ENCODE results near the gene FAM181A.

Gene FAM181A

DNA sequence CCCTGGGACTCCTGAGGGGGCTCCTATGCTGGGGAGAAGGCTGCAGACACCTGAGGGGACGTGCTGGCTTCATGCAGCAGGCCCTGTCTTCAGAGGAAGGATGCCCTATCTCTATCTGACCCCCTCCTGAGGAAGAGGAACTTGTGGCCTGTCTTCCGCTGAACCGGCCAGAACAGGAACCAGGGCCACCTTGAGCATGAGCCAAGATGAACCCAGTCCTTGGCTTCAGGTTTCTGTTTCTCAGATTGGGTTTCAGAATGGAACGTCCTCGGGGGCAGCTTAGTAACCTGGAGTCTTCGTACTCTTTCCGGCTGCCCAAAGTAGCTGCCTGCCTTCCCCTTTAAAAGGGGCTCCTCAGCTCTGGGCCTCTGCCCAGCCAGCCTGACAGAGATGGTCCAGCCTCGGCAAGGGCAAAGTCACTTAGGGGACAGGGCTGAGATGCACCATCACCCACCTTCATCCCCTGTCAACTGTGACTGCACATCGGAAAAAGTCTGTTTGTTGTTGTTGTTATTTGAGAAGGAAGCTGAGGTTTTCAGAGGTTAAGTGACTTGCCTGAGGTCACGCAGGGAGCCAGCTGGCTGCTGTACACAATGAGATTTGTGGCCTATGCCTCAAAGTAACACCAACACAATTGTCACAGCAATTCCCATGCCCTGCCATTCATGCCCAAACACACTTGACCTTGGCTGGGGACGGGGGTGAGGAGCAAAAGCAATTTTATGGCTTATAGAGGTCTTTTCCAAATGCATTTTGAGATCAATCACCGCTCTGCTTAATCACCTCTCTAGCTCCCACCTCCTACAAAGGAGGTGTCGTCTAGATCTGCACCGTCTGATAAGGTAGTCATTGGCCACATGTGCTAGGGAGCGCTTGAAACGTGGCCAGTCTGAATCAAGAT lies 35.8 kb downstream of the FAM181A start:
- DNase-seq (ENCODE audit: low spot score) = peak; percentile 79

DNA sequence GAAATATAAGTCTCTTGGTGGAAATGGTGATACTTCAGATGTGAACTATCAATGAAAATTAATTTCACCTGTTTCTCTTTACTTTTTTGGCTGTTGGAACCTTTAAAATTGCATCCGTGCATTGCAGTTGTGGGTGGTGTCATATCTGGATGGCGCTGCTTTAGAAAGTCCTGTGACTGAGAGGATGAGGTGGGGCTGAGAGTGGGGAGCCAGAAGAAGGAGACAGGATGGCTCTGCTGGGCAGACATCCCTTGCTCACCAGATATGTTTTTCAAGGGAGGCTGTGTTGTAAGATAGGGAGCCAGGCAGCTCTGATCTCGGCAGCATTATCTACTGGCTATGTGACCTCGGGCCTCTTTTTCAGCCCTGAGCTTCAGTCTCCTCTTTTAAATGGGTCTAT lies 36.5 kb downstream of the FAM181A start:
- no peak for DNase-seq (ENCODE audit: low spot score)

DNA sequence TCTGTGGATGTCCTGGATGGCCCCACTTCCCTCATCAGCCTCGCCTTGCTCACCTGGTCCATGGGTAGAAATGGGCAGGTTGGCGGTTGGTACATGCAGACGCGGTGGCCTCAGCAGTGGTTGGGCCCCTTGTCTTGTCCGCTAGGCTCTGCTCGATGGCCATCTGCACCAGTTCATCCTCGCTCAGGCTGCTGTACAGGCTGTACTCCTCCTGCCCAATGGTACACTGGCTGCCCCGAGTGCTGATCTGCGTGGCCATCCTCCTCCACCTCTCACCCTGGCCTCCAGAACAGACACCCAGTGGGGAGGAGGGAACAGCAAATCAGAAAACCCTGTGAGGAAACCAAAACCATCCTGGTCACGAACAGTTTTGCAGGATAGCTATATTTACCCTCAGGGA lies 37.1 kb downstream of the FAM181A start:
- DNase-seq (ENCODE audit: low spot score) = no peak

DNA sequence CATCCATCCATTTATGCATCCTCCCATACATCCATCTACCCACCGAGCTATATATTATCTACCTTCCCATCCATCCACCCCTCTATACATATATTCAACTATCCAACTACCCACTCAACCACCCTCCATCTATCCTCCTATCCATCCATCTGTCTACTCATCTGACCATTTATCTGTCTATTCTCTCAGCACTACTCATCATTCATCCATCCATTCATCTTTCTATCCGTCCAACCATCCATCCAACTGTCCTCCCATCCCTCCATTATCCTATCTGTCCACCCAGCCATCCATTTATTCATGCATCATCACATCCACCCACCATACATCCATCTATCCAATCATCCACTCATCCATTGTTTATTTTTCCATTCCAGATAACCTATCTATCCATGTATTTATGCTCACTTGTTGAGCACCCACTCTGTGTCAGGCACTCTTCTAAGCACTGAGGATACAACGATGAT lies 37.7 kb downstream of the FAM181A start:
- DNase-seq (ENCODE audit: low spot score) = no peak

DNA sequence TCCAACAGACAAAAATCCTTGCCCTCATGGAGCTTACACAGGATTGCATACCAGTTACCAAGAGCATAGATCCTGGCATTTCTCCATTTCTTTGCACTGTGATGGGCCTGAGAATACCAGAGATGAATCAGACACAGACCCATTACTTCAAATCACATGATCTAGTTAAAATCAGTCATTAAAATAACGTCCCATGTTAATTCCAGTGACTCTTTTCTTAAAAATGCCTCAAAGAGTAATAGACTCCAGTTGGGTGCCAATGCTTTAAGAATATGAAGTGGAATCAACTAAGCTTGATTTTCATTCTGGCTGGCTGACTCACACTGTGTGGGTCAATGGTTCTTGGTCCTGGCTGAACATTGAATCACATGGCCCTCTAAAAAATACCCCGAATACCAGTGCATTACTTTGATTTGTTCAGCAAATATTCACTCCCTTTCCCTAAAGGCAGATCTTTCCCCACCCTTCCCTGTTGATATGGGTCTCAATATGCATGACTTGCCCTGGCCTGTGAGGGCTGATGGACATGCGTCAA lies 38.2 kb downstream of the FAM181A start:
- DNase-seq (ENCODE audit: low spot score) = no peak

DNA sequence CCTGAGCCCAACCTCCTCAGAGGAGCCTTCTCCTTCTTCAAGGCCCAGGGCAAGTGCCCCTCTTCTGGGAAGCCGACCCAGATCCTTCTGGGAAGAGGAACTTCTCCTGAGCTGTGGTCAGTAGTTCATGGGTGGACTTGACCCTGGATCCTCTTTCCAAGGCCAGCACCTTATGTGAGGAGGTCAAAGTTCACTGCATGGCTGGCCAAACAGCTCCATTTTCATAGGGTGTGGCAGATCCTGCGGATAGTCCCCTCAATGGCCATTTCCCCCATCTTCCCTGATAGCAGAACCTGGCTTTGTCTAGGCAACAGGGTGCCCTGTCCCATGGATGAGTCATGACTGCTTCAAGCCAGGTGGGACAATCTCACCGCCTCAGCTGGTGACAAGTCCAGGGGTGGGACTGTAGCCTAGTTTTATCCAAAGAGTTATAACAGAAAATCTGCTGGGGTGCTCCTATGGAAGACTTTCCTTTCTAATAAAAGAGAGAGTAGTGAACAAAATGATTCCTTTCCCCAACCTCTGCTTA lies 38.9 kb downstream of the FAM181A start:
- DNase-seq (ENCODE audit: low spot score) = no peak

DNA sequence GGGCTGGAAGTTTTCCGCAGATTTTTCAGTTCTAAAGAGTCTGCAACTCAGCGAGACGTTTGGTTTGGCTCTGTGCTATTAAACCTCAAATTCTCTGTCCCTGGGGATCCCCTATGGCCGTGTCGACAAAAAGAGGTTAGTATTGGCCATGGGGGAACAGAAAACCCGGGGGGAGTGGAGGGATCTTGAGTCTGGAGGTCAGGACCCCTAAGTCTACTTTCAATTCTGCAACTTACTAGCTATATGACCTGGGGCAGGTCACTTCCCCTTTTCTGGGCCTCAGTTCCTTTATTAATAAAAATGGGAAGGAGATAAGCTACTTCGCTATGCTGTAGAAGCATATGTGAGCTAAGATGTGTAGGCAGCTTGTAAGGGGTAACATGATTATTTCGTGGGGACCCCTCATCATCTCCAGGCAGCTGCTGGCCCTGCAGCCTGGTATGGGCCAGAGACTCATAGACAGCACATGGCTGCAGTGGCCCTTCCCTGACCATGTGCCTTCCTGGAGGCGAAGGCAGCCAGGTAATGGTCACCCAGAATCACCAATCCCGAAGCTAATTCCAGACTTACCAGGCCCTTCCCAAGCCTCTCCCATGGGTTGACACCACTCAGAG lies 40.6 kb downstream of the FAM181A start:
- peak; percentile 81 for DNase-seq (ENCODE audit: low spot score)

DNA sequence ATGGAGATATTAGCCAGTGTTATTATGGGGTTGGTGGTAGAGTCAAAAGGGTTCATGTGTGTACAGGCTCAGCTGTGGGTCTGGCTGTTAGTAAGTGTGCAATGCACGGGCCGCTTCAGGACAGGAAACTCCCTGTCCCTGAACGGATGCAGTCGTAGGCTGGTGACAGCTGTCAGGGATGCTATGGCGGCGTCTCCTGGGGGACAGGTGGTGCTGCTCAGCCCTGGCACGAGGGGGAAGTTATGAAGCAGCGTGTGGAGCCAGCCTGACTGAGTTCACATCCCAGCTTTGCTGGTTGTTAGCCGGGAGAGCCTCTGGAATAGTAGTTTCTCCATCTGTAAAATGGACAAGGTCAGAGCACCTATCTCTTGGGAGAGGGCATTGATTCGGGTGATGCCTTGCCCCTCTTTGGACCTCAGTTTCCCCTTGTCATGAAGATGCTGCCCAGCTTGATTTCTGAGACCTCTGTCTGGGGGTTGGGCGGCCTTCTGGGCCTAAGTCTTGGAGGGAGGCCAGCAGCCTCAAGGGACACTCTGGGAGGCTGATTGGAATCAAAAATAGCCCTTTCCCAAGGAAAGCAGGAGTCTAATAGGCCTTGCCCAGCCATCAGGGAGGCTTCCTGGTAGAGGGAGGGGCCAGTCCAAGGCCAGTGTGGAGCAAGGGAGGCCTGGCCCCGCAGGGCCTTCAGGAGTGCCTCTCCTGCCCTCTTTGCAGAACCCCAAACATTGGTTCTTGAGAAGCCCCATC lies 42.1 kb downstream of the FAM181A start:
- peak; percentile 68 for DNase-seq (ENCODE audit: low spot score)

DNA sequence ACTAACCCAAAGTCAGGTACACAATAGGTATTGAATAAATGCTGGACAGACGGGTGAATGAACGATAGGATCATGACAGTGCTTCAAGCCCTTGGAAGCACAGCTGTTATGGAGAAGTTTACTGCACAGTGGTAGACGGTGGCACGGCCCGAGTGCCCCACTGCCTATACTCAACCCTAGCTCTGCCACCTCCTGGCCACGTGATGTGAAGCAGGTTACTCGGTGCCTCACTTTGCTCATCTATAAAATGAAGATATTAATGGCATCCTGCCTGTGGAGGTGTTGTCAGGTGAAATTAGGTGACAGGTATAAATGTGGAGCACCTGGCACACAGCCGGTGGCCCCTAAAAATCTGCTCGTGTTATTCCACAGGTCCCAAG lies 43.4 kb downstream of the FAM181A start:
- DNase-seq (ENCODE audit: low spot score) = peak; percentile 68

DNA sequence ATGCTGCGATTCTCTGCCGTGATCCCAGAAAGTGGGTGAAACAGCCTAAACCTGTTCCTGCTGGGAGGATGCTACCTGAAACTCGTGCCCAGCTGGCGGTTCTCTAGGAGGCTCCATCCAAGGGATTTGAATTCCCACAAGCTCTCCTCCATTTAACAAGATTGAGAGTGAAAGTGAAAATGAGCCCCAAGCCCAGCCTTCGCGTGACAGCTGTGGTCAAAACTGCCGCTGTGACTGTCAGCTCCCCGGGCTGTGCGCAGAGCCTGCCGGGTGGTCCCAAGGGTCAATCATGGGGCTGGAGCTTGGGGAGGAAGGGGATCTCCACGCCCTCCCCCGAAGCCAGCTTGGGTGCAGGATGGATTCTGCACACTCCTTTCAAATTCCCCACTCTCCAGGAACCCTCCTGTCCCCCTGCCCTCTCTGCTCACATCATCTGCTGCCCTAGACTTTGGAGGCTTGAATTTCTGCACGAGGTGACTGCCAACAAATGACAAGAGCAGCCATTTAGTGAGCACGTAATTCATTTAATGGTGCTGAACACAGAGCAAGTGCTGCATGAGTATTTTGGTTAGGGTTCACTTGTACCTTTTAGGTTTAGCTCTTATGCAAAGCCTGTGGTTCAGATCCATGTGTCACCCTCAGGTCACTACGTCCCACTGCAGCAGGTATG lies 44.0 kb downstream of the FAM181A start:
- peak; percentile 80 for DNase-seq (ENCODE audit: low spot score)

DNA sequence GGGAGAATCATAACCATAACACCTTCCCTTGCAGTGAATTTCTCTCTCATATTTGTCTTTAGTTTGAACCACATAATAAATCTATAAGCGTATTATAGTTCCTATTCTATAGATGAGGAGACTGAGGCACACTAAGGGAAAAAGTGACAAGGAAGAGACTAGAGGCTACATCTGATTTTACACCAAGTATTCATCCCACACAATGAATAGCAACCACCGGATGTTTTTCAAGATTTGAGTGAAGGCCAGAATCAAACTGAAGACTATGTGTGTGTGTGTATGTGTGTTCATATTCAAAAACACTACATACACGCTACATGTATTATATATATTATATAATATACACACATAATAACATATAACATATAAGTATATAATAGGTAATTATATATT lies 44.5 kb downstream of the FAM181A start:
- no peak for DNase-seq (ENCODE audit: low spot score)

DNA sequence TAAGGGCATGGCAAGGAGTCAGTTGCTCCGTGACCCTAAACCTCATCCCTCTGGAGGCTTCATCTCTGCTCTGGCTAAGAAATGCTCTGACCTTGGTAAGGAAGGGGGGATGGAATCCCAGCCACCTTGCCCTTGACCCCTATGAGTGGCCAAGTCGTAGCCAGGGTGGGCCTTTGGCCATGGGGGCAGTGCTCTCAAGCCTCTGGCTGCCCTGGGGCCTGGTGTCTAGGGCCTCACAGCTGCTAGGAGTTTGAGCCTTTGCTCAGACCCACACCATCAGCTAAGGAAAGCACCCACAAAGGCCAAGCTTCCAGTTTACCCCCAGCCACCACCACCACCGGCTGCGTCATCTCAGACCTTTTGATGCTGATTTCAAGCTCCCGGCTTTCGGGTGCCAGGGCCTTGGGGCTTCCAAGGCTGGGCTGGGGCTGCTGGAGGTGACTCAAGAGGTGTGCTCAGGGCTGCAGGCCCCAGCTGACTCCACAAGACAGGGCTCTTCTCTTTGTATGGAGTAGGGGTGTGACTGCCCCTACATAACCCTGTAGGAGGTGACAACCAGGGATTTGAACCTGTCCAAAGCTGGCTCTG lies 45.6 kb downstream of the FAM181A start:
- DNase-seq (ENCODE audit: low spot score) = no peak

DNA sequence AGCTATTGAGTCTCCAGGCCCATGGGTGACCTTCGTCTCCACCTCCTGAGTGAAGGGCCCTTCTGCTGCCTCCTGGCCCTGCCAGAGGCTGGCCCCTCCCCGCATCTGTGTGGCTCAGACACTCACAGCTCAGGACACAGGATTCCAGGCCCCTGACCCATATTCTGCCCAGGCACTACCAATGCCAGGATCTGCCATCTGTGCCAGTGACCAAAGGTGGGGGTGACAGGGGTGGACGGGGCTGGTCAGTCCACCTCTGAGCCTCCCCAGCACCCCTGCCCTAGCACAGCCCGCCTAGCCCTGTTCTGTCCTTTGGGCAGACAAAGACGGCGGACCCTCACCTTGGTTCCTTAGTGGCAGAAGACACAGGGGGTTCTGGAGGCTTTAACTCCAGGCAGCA lies 46.5 kb downstream of the FAM181A start:
- no peak for DNase-seq (ENCODE audit: low spot score)

DNA sequence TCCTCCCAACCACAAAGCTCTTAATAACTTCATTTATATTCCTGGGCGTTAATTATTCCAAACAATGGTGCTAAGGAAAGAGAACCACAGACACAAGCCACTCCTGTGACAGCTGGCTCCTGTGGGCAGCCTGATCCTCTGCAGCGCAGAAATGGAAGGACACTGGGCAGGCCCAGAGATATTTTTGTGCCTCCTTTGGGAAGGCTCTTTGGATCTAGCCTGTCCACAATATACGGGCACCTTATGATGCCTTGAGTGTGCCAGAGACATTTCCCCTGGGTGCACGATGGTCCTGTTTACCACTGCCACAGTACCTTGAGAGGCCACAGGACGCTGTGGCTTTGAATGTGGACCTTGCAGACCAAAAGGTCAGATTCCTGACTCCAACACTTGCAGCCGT lies 47.2 kb downstream of the FAM181A start:
- no peak for DNase-seq (ENCODE audit: low spot score)

DNA sequence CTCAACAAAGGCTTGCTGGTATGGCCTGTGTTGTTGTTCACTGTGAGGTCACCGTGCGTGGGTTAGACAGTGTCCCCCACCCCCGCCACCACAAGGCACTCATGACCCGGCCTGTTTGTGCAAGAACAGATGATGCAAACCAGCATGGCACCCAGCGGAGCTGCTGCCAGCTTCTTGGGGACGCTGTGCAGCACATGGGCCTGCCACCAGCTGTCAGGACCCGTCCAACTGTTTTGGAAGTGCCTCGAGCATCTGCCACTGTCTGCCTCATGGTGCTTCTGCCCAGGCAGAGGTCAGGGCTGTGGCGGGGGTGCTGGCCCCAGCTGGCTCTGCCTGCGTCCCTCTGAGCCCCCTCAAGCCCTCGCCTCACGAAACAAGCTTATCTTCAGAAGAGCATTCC lies 47.7 kb downstream of the FAM181A start:
- no peak for DNase-seq (ENCODE audit: low spot score)

DNA sequence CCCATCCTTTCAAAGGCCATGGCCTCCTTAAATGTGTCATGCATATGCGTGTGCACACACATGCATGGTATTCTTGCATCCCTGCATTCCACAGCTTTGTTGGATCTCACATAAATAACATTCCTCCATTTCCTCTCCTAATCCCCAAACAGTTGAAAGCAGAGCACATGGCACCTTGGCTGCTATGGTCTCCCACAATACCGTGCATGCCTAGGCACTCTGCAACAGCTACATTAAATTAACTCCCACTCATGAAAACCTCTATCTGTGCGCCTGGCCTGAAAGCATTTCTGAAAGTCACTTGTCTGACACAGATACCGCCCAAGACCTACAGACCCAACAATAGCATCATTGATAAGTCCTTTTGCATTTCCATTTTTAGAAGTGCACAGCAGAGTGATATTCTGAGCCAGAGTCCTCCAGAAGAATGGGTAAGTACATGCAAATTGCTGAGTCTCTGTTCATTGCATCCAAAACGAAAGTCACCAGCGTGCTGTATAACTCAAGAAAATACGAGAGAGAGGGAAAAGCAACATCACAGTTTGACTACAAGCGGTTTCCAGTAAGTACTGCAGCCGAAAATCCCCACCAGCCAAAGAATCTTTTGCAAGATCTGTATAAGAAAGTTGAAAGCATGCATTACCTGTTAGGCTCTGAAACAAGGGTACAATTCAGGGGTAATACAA lies 48.8 kb downstream of the FAM181A start:
- DNase-seq (ENCODE audit: low spot score) = peak; percentile 76

DNA sequence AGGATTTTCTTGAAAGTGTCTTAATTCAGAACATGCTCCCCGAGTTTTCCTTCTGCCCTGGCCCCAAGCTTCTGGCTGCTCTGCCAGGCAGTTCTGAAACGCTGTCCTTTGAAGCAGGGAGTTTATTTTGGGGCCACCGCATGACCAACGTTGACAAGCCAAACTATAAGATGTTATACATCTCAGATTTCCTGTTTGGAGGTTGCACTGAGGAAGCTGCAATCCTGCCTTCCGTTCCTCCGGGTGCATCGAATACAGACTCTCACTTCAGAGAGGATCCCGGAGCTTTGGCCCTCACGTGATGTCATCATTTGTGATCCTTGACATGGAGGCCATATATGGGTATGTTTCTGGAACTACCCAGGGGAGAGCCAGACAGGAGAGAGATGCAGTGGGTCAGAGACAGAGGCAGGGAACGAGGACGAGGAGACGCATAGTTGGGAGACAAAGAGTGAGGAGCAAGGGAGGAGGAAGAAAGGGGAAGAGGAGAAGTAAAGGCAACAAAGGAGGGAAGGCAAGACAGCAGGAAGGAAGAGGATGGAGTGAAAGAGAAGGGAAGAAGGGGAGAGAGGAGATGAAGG lies 49.4 kb downstream of the FAM181A start, which contains the start of gene ASB2:
Gene ASB2, minus strand, starts transcription at position 94 of the 581 bp plus-strand sequence. CDS start 12,031 bp downstream, outside the sequence.
- DNase-seq (ENCODE audit: low spot score) = peak; percentile 44

DNA sequence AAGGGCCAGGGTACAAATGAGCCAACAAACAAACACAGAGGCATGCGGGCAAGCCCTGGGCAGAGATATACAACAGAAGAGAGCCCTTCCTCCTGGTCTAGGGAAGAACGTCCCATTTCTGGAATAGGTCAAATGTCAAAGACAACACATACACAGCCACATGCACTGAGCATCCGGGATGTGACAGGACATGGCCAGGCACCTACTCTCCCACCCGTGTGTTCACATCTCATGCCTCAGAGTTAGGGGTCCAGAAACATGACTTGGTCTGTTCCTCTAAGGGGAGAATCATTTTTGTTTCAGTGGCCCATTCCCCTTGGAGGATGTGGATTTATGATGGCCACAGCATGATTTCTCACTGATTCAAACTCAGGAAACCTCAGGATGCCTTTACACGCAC lies 50.0 kb downstream of the FAM181A start:
- no peak for DNase-seq (ENCODE audit: low spot score)

DNA sequence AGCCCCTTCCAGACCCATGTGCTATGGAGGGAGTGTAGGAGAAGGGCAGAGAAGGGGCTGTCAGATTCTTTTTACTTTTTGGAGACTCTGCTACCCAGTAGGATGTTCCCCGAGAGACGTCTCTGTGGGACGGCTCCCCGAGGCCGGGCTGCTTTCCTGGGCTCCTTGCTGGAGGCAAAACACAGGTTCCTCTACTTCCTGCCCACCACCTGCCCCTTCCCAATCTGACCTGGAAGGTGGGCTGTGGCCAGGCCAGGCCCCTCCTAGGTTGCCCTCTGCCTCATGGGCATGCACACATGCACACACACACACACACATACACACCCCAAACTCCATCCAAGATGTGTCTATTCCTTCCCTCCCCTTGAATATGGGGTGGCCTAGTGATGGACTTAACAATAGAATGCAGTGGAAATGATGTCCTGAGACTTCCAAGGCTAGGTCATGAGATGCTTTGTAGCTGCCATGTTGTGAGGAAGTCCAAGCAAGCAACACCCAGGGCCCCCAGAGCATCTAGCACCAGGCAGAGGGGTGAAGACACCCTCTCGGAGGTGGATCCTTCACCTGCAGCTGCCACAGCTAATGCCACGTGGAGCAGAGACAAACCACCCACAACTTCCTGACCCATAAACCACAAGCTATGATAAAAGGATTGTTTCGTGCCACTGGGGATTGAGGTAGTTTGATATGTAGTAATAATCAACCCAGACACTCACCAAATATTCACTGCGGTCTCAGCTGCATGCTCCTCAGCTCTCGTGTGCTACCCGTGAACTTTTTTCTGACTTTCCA lies 50.8 kb downstream of the FAM181A start:
- peak; percentile 75 for DNase-seq (ENCODE audit: low spot score)
